Measurements from ENCODE around the gene PPHLN1.

Gene PPHLN1

DNA sequence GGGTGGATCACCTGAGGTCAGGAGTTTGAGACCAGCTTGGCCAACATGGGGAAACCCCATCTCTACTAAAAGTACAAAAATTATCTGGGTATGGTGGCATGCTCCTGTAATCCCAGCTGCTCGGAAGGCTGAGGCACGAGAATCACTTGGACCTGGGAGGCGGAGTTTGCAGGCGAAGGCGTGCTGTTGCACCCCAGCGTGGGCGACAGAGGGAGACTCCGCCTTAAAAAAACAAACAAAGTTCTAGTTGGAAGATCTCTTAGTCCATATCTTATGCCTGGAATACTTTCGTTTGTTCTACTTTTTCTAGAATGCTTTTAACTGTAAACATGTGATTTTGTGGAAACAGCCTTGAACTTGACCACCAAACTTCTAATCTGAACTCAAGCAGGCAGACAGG, 38.7 kb downstream of the PPHLN1 start:
- no peak for TF ChIP-seq CTCF (IDR thresholded peaks at IDR 0.05; ENCODE audit: extremely low read depth, insufficient read depth, missing control alignments)
- in situ Hi-C loops (cut with MboI; ENCODE audit: low pct_unique_long_range_greater_than_20kb, low sequenced_read_pairs, unreplicated experiment), result no loop called here
- no peak for DNase-seq (ENCODE audit: low spot score)

GRCh38 chr12:42365486-42365885, 39.5 kb downstream of the PPHLN1 start:
- no peak for DNase-seq (ENCODE audit: low spot score)
- TF ChIP-seq CTCF (IDR thresholded peaks at IDR 0.05; ENCODE audit: extremely low read depth, insufficient read depth, missing control alignments), result no peak
- in situ Hi-C loops (cut with MboI; ENCODE audit: low pct_unique_long_range_greater_than_20kb, low sequenced_read_pairs, unreplicated experiment), result no loop called here

DNA sequence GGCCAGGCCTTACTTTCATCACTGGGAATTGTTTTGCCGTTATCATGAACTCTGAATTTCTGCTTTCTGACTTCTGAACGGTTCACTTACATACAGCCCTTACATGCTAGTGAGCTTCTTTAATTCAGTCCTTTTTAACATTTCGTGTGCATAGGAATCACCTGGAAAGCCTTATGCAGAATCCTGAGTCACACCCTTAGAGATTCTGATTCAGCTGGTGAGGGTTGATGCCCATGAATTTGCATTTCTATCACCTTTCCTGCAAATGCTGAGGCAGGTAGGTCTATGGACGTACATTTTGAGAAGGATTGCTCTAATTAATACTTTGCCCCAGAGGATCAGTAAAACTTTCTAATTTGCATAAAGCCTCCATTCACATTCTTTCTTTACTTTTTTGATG, 44.0 kb downstream of the PPHLN1 start:
- no peak for TF ChIP-seq CTCF (IDR thresholded peaks at IDR 0.05; ENCODE audit: extremely low read depth, insufficient read depth, missing control alignments)
- no peak for DNase-seq (ENCODE audit: low spot score)
- in situ Hi-C loops (cut with MboI; ENCODE audit: low pct_unique_long_range_greater_than_20kb, low sequenced_read_pairs, unreplicated experiment), result no loop called here

DNA sequence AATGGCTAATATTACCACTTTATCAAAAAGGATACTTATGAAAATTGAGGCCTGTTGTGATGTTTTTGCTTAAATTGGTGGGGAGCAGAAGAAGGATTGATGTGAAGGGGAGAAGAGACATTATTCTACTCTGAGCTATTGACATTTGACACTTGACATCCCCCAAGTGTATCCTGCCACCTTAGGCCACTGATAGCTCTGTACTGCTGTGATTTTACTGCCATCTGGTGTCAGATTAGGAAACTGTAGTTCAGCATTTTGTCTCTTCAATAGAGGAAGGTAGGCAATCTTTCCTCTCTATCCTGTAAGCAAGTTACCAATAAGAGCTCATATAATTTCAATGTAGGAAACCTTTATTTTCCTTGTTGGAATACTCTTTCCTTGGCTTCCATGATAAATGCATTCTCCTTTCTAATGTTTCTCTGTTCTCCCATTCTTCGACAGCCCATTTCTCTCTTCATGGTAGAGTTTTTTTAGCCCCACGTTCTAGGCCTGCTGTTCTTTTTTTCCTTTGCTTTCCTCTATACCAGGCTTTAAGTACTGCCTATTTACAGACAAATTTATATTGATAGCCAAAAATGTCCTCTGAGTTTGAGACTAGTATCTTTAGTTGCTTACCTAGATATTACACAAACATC, 46.3 kb downstream of the PPHLN1 start:
- DNase-seq (ENCODE audit: low spot score), result peak; percentile 38
- peak; percentile 71 for TF ChIP-seq CTCF (IDR thresholded peaks at IDR 0.05; ENCODE audit: extremely low read depth, insufficient read depth, missing control alignments)
- in situ Hi-C loops (cut with MboI; ENCODE audit: low pct_unique_long_range_greater_than_20kb, low sequenced_read_pairs, unreplicated experiment), result no loop called here

DNA sequence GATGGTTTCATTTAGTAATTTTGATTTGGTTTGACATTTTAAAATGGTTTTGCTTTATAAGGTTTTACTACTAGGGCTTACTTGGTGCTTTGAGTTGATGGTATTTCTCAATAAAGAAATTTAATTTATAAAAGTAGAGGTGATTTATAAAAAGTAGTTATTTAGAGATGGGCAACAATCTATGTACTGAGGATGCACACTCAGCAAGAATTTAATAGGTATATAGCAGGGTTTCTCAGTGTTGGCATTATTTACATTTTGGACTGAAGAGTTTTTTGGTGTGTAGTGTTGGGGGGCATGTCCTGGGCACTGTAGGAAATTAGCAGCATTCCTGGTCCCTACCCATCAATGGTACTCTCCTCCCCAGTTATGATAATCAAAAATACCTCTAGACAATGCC, 47.7 kb downstream of the PPHLN1 start:
- no peak for TF ChIP-seq CTCF (IDR thresholded peaks at IDR 0.05; ENCODE audit: extremely low read depth, insufficient read depth, missing control alignments)
- in situ Hi-C loops (cut with MboI; ENCODE audit: low pct_unique_long_range_greater_than_20kb, low sequenced_read_pairs, unreplicated experiment), result no loop called here
- DNase-seq (ENCODE audit: low spot score), result no peak

- in situ Hi-C loops (cut with MboI; ENCODE audit: low pct_unique_long_range_greater_than_20kb, low sequenced_read_pairs, unreplicated experiment), result no loop called here
- no peak for TF ChIP-seq CTCF (IDR thresholded peaks at IDR 0.05; ENCODE audit: extremely low read depth, insufficient read depth, missing control alignments)
- no peak for DNase-seq (ENCODE audit: low spot score)
These were observed 54.8 kb downstream of the PPHLN1 start for GRCh38 chr12:42380733-42381132.
